ENCODE data around the gene SYNC. TPM values are rescaled to one million over a fixed set of nuclear protein-coding genes. Genes with fewer than 3 reads are reported as not detected.

The SYNC gene
- total RNA-seq, 2 experiments from 2014 or later = 0.09 TPM; not detected in 1

GRCh38 chr1:32686387-32686786, 16.2 kb downstream of the SYNC start:
- intact Hi-C loops (cut with micrococcal nuclease; ENCODE audit: unreplicated experiment) = no loop called here
- no peak overlapping the region for H3K27ac ChIP-seq (ENCODE audit: low read depth, low read length, poor library complexity, severe bottlenecking)
- no peaks in the 10 kb centered on the region for H3K4me1 ChIP-seq (ENCODE audit: insufficient read depth, low read length, poor library complexity, severe bottlenecking)
- H3K79me2 ChIP-seq (ENCODE audit: insufficient read depth, low read depth, low read length) = no peaks in the 10 kb centered on the region
- no peak overlapping the region for H3K4me3 ChIP-seq (ENCODE audit: low read depth, low read length, poor library complexity, severe bottlenecking)
- no peaks in the 10 kb centered on the region for H4K20me1 ChIP-seq (ENCODE audit: insufficient read depth, low read length)
- H3K9me2 ChIP-seq (ENCODE audit: insufficient read depth, low read length) = no peaks in the 10 kb centered on the region
- BruUV-seq (replicated peaks) = no TSS peak
- no peaks in the 10 kb centered on the region for H3K9me3 ChIP-seq (ENCODE audit: low read length)
- TF ChIP-seq EZH2phosphoT487 (IDR thresholded peaks at IDR 0.05; ENCODE audit: borderline replicate concordance, low read depth, low read length) = no peak
- TF ChIP-seq CTCF (conservative IDR thresholded peaks at IDR 0.05; ENCODE audit: low read length) = no peak
- H2AFZ ChIP-seq (ENCODE audit: low read length) = no peak overlapping the region
- H3K36me3 ChIP-seq (ENCODE audit: insufficient read depth, low read length) = peaks cover 55% of the 10 kb centered on the region
- ChIA-PET POLR2A (no interaction called here), CTCF (ENCODE audit: unreplicated experiment) (no interaction called here)
- no peak for DNase-seq (ENCODE audit: low spot score)
- no peak overlapping the region for H3K4me2 ChIP-seq (ENCODE audit: low read length)

GRCh38 chr1:32685498-32685897, 17.1 kb downstream of the SYNC start:
- Histone ChIP-seq H3K9me3 (ENCODE audit: low read length) (no peaks in the 10 kb centered on the region), H3K4me3 (ENCODE audit: low read depth, low read length, poor library complexity, severe bottlenecking) (no peak overlapping the region), H3K36me3 (ENCODE audit: insufficient read depth, low read length) (peaks cover 64% of the 10 kb centered on the region), H3K79me2 (ENCODE audit: insufficient read depth, low read depth, low read length) (no peaks in the 10 kb centered on the region), H3K4me2 (ENCODE audit: low read length) (no peak overlapping the region), H3K9me2 (ENCODE audit: insufficient read depth, low read length) (no peaks in the 10 kb centered on the region), H3K4me1 (ENCODE audit: insufficient read depth, low read length, poor library complexity, severe bottlenecking) (no peaks in the 10 kb centered on the region), H4K20me1 (ENCODE audit: insufficient read depth, low read length) (no peaks in the 10 kb centered on the region), H2AFZ (ENCODE audit: low read length) (no peak overlapping the region), H3K27ac (ENCODE audit: low read depth, low read length, poor library complexity, severe bottlenecking) (no peak overlapping the region)
- ChIA-PET CTCF (ENCODE audit: unreplicated experiment) (interaction anchor here (0.6 kb wide), 1 partner anchor 34 kb away, joined by 3 read pairs; the partner anchor contains the start of gene RBBP4), POLR2A (no interaction called here)
- TF ChIP-seq EZH2phosphoT487 (IDR thresholded peaks at IDR 0.05; ENCODE audit: borderline replicate concordance, low read depth, low read length) (no peak), CTCF (conservative IDR thresholded peaks at IDR 0.05; ENCODE audit: low read length) (no peak)
- intact Hi-C loops (cut with micrococcal nuclease; ENCODE audit: unreplicated experiment) = no loop called here
- DNase-seq (ENCODE audit: low spot score) = no peak
- no TSS peak for BruUV-seq (replicated peaks)

- no peaks in the 10 kb centered on the region for H3K9me2 ChIP-seq (ENCODE audit: insufficient read depth, low read length)
- H3K4me3 ChIP-seq (ENCODE audit: low read depth, low read length, poor library complexity, severe bottlenecking) = no peak overlapping the region
- no peak overlapping the region for H3K27ac ChIP-seq (ENCODE audit: low read depth, low read length, poor library complexity, severe bottlenecking)
- ChIA-PET CTCF (ENCODE audit: unreplicated experiment) (no interaction called here), POLR2A (interaction anchor here (0.5 to 0.7 kb wide), 2 partner anchors 31 to 134 kb away, joined by 3 to 4 read pairs; no protein-coding TSS in a partner anchor)
- no peaks in the 10 kb centered on the region for H3K4me1 ChIP-seq (ENCODE audit: insufficient read depth, low read length, poor library complexity, severe bottlenecking)
- intact Hi-C loops (cut with micrococcal nuclease; ENCODE audit: unreplicated experiment) = no loop called here
- H3K36me3 ChIP-seq (ENCODE audit: insufficient read depth, low read length) = peaks cover 76% of the 10 kb centered on the region
- no peak for DNase-seq (ENCODE audit: low spot score)
- H3K79me2 ChIP-seq (ENCODE audit: insufficient read depth, low read depth, low read length) = no peaks in the 10 kb centered on the region
- H4K20me1 ChIP-seq (ENCODE audit: insufficient read depth, low read length) = no peaks in the 10 kb centered on the region
- no TSS peak for BruUV-seq (replicated peaks)
- no peaks in the 10 kb centered on the region for H3K9me3 ChIP-seq (ENCODE audit: low read length)
- no peak overlapping the region for H2AFZ ChIP-seq (ENCODE audit: low read length)
- H3K4me2 ChIP-seq (ENCODE audit: low read length) = no peak overlapping the region
- TF ChIP-seq EZH2phosphoT487 (IDR thresholded peaks at IDR 0.05; ENCODE audit: borderline replicate concordance, low read depth, low read length) (no peak), CTCF (conservative IDR thresholded peaks at IDR 0.05; ENCODE audit: low read length) (no peak)
Measured at GRCh38 chr1:32684167-32684811, 18.3 kb downstream of the SYNC start.
